Measurements from ENCODE around the gene ALPP.
"Not testable (repeated sequence)": the region's sequence is repeated elsewhere in the genome, so short reads cannot be mapped to it uniquely, and the experiment has no call there.

ALPP gene

DNA sequence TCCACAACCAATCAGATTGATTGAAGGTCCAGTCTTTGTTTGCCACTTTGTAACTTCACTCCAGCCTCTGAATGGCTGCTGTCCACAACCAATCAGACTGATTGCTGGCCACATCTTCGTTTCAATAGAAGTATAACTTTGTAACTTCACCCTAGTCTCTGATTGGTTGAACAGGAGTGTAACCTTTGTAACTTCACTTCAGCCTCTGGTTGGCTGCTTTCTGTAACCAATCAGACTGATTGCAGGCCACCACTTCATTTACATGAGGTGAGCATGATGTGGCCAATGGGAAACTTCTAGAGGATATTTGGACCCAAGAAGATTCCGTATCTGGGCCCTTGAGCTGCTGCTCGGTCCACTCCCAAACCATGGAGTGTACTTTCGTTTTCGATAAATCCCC lies 16.9 kb upstream of the ALPP start:
- Histone ChIP-seq H3K27me3 (peaks cover 15% of the 10 kb centered on the region), H3K4me1 (ENCODE audit: control insufficient read depth in 1 of 2, insufficient read depth in 1 of 2, low read depth in 1 of 2, low read length in 1 of 2) (peaks cover 4 to 5% of the 10 kb centered on the region in 2 experiments), H3K27ac (no peak overlapping the region), H3K36me3 (no peaks in the 10 kb centered on the region), H3K9me3 (no peaks in the 10 kb centered on the region), H3K4me3 (ENCODE audit: low read depth in 1 of 2, low read length in 1 of 2) (no peak overlapping the region)
- TF ChIP-seq CTCF (IDR thresholded peaks at IDR 0.05), result no peak

DNA sequence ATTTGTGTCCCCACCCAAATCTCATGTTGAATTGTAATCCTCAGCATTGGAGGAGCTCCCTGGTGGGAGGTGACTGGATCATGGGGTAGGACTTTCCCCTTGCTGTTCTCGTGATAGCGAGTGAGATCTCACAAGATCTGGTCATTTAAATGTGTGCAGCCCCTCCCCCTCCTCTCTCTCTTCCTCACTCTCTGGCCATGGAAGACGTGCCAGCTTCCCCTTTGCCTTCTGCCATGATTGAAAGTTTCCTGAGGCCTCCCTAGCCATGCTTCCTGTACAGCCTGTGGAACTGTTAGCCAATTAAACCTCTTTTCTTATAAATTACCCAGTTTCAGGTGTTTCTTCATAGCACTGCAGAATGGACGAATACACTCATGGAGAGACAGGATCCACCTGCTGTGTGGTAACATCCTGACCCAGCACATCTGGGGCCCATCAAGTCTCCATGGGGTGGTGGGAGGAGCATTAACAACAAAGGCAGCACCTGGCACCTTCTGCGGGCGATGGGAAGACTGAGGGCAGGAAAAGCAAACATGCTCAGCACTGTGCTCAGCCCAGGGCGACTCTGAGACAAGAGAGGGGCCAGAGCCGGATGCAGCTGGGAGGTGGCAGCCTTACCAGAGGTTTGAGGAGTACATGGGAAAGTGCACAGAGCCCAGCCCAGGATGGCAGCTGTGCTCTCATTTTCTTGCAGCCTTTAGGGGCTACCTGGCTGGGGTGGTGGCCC lies 16.2 kb upstream of the ALPP start:
- Histone ChIP-seq H3K9me3 (no peaks in the 10 kb centered on the region), H3K4me3 (ENCODE audit: low read depth in 1 of 2, low read length in 1 of 2) (no peak overlapping the region), H3K27me3 (peaks cover 15% of the 10 kb centered on the region), H3K27ac (no peak overlapping the region), H3K4me1 (ENCODE audit: control insufficient read depth in 1 of 2, insufficient read depth in 1 of 2, low read depth in 1 of 2, low read length in 1 of 2) (peaks cover 4 to 5% of the 10 kb centered on the region in 2 experiments), H3K36me3 (no peaks in the 10 kb centered on the region)
- no peak for TF ChIP-seq CTCF (IDR thresholded peaks at IDR 0.05)

- Histone ChIP-seq H3K4me3 (ENCODE audit: low read depth in 1 of 2, low read length in 1 of 2) (peak overlapping the region; percentile 5 to 25), H3K27me3 (peaks cover 15% of the 10 kb centered on the region)
- H3K9me3 ChIP-seq; H3K27ac ChIP-seq; H3K4me1 ChIP-seq (ENCODE audit: control insufficient read depth in 1 of 2, insufficient read depth in 1 of 2, low read depth in 1 of 2, low read length in 1 of 2); H3K36me3 ChIP-seq: not testable (repeated sequence)
Measured at GRCh38 chr2:232363064-232363783, 15.3 kb upstream of the ALPP start.

DNA sequence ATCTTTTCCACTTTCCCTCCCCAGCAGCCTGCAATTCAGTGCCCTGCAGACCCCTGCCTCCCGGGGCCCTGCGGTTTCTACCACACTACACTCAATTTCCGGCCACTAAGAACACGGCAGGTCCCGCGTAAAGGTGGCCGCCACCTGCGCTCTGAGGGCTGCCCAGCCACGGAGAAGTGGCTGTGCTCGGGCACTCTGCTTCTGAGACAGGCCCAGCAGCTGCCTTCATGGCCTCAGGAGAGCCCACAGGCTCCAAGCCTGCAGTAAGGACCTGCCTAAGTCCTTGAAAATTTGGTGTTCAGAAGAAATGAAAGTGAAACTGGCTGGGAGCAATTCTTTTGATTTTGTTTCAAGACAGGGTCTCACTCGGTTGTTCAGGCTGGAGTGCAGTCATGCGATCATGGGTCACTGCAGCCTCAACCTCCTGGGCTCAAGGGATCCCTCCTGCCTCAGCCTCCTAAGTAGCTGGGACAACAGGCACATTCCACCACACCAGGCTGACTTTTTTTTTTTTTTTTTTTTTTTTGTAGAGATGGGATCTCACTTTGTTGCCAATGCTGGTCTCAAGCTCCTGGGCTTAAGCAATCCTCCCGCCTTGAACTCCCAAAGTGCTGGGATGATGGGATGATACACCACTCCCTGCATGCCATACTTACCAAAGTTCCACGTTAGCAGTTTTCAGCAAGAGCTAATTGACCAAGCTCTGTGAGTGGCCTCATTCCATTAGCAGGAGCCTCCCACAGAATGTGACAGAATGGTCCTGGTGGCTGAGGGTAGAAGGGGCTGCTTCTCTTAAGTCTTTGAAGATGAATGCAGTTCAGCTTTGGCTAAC lies 14.6 kb upstream of the ALPP start:
- TF ChIP-seq CTCF (IDR thresholded peaks at IDR 0.05), result no peak
- Histone ChIP-seq H3K9me3 (no peaks in the 10 kb centered on the region), H3K27me3 (peaks cover 15% of the 10 kb centered on the region), H3K4me3 (ENCODE audit: low read depth in 1 of 2, low read length in 1 of 2) (peak overlapping the region; percentile 5 to 25), H3K36me3 (no peaks in the 10 kb centered on the region), H3K27ac (no peak overlapping the region), H3K4me1 (ENCODE audit: control insufficient read depth in 1 of 2, insufficient read depth in 1 of 2, low read depth in 1 of 2, low read length in 1 of 2) (peaks cover 4 to 5% of the 10 kb centered on the region in 2 experiments)

- peaks cover 15% of the 10 kb centered on the region for H3K27me3 ChIP-seq
- not testable (repeated sequence) for H3K9me3 ChIP-seq; H3K4me1 ChIP-seq (ENCODE audit: control insufficient read depth in 1 of 2, insufficient read depth in 1 of 2, low read depth in 1 of 2, low read length in 1 of 2); H3K36me3 ChIP-seq; H3K27ac ChIP-seq; H3K4me3 ChIP-seq (ENCODE audit: low read depth in 1 of 2, low read length in 1 of 2)
Measured at GRCh38 chr2:232364806-232365594, 13.6 kb upstream of the ALPP start.
